Bronchial epithelial cell (primary cell): ENCODE data around the gene MIX23. TPM values are rescaled to one million over a fixed set of nuclear protein-coding genes. Genes with fewer than 3 reads are reported as not detected.
A peak's percentile ranks its signal among the peaks of the same experiment; 100 is the strongest.

ENCODE experiments used
- DNase-seq: peaks from one replicate; pipeline ENCODE4 v3.0.0-alpha.2; 2010; ENCODE audit warnings: low read depth
- FAIRE-seq: peaks from 2 replicates; lab custom pipeline; 2011; peaks lifted over from hg19 to GRCh38; lab: Jason Lieb, UNC
- H3K27me3 ChIP-seq: 2 replicates; pipeline ENCODE4 v1.5.1; 2011; ENCODE audit warnings: low read length; ENCODE audit not compliant: control insufficient read depth, insufficient read depth
- H3K36me3 ChIP-seq: 2 replicates; pipeline ENCODE4 v1.5.1; 2011; ENCODE audit warnings: low read length; ENCODE audit not compliant: control insufficient read depth, insufficient read depth
- H3K4me3 ChIP-seq: 2 replicates; pipeline ENCODE4 v1.5.1; 2011; ENCODE audit warnings: mild to moderate bottlenecking, low read depth, low read length, control low read depth
- total RNA-seq: library from RNA; depleted of rRNA; stranded (reverse); fragments of >200 nt; gene quantifications from 2 replicates; pipeline ENCODE4 v1.2.1, GENCODE V29; 2014
- TF ChIP-seq, protein P1 (sequence below): IDR thresholded peaks from 2 replicates; pipeline ENCODE4 v1.5.1; 2011; ENCODE audit warnings: mild to moderate bottlenecking, moderate library complexity, low read length, control low read depth, inconsistent platforms; ENCODE audit not compliant: insufficient read depth, severe bottlenecking

MIX23 gene
- 24.0 and 25.3 TPM in 2 replicates for total RNA-seq

DNA sequence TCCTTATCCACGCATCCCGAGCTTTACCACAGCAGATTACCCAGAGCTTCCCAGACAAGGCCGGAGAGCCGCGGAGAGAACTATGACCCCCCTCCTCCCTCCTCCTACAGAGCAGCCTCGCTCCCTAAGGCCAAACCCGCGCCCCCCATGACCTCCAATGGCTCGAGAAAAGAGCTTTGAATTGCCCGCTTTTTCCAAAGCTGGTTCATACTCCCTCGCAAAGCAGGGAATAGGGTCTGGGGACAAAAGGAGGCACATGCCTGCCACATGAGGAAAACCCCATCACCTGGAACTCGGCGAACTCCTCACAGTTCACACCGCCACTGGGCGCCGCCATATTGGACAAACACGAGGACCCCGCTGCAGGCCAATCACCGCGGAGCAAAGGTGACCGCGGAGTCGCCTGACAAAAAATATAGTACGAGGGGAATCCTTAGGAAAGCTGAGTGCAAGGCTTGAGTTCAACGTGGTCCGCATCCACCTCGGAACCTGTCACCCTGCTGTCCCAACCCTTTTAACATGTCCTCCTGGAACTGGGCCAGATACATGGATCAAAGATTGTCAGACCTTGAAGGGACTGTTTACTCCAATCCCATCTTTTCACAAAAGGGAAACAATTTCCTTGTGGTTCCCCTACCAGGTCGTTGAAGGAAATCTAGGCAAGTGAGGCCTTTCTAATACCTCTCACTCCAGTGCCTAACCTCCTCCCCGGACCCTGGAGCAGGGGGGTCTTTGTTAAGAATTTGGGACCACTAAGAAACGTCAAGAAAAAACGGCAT, at the start of gene MIX23:
Gene MIX23, minus strand, starts transcription at position 344 of the 779 bp plus-strand sequence. Its CDS starts 7 bp downstream, at position 337.
- FAIRE-seq (no peak), DNase-seq (peak; percentile 67)
- H3K27me3 ChIP-seq = no peaks in the 10 kb centered on the region
- TF ChIP-seq, protein P1, sequence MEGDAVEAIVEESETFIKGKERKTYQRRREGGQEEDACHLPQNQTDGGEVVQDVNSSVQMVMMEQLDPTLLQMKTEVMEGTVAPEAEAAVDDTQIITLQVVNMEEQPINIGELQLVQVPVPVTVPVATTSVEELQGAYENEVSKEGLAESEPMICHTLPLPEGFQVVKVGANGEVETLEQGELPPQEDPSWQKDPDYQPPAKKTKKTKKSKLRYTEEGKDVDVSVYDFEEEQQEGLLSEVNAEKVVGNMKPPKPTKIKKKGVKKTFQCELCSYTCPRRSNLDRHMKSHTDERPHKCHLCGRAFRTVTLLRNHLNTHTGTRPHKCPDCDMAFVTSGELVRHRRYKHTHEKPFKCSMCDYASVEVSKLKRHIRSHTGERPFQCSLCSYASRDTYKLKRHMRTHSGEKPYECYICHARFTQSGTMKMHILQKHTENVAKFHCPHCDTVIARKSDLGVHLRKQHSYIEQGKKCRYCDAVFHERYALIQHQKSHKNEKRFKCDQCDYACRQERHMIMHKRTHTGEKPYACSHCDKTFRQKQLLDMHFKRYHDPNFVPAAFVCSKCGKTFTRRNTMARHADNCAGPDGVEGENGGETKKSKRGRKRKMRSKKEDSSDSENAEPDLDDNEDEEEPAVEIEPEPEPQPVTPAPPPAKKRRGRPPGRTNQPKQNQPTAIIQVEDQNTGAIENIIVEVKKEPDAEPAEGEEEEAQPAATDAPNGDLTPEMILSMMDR = peak; percentile 1
- H3K36me3 ChIP-seq = peaks cover 2% of the 10 kb centered on the region
- H3K4me3 ChIP-seq = peak within 1 kb of the TSS; percentile 62

DNA sequence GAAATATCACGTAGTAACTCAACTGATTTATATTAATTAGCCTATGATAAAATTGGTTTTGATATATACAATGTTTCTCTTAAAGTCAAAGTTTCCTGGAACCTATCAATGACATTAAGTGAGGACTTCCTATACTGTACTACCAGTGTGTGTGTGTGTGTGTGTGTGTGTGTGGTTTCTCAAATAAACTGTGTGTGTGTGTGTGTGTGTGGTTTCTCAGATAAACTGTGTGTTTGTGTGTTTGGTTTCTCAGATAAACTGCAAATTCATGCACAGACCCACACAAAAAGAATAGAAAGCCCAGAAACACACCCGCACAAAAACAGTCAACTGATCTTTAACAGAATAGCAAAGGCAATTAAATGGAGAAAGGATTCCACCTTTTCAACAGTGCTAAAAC, 47.3 kb upstream of the MIX23 start:
- FAIRE-seq = no peak

DNA sequence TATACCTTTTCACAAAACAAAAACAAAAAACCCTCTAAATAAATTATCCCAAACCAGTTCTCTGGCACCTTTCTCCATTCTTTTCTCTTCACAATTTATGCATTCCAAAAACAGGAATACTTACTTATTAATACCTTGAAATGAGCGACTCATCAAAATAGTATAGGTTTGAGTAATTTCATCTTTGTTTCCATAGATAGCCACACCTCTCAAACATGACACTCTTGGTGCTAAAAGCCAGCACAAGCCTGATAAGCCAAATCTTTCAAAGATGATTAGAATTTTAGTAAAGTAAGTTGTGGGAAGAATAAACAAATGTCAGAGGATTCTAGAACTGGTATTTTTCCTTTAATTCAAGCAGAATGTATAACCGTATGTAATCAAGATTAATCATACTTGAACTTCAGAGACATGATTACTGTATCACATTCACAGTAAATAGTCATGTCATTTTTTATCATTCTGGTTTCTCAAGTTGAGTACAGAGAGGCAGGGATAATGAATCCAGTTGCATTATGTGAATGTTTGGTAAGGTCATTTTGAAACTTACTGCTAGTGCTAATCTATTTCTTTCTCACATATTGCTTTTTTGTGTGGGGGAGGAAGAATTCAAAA, 44.9 kb upstream of the MIX23 start:
- Histone ChIP-seq H3K4me3 (no peak overlapping the region), H3K27me3 (no peaks in the 10 kb centered on the region), H3K36me3 (peaks cover 11% of the 10 kb centered on the region)
- DNase-seq = peak; percentile 81
- FAIRE-seq = no peak
- TF ChIP-seq, protein P1 = no peak

More for the DNA sequence above, 47.3 kb upstream of the MIX23 start:
- Histone ChIP-seq H3K27me3 (no peaks in the 10 kb centered on the region), H3K4me3 (no peak overlapping the region), H3K36me3 (peaks cover 8% of the 10 kb centered on the region)
- TF ChIP-seq, protein P1 = no peak
- no peak for DNase-seq

DNA sequence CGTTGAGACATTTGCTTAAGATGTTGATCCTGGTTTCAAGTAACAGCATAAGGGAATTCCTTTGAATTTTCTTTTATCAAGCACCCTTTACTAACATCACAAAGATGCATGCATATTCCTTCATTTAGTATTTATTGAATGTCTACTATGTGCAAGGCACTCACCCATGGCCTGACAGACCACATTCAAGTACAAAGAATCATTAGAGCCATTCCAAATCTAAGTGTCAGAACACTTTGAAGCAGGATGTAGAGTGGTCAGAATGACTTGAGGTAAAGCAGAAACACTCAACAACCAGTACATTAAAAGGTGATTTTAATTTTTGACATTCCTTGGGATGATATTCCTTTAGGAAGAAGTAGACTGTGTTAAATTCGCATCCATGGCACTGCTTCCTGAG, 38.8 kb upstream of the MIX23 start:
- FAIRE-seq (no peak), DNase-seq (no peak)
- H3K36me3 ChIP-seq = peaks cover 10% of the 10 kb centered on the region
- TF ChIP-seq, protein P1 = no peak
- H3K27me3 ChIP-seq = no peaks in the 10 kb centered on the region
- no peak overlapping the region for H3K4me3 ChIP-seq

DNA sequence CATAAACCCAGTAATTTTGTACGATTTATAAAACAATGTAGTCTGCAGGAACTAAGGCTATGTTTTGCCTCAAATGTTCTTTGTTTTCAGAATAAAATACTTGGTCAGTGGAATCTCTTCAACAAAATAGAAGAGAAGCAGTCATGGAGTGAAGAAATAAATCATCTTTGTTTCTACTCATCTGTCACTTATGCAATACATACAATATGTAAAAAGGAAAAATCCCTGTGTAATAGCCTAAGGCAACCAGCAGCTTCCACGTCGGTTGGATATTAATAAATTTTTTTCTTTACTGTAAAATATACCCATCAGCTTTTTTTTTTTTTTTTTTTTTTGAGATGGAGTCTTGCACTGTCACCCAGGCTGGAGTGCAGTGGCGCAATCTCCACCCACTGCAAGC, 38.1 kb upstream of the MIX23 start:
- FAIRE-seq (no peak), DNase-seq (no peak)
- Histone ChIP-seq H3K27me3 (no peaks in the 10 kb centered on the region), H3K36me3 (peaks cover 6% of the 10 kb centered on the region), H3K4me3 (no peak overlapping the region)
- TF ChIP-seq, protein P1 = no peak
